Coronary artery (tissue), 2 donors: ENCODE measurements around the gene ST8SIA6.

Experiments
- DNase-seq: peaks from one replicate; pipeline ENCODE4 v3.0.0-alpha.2; 2017; ENCODE audit warnings: low spot score
- H3K27ac ChIP-seq, 2 donors: fragments of 200-600 bp; sonication (generic); one replicate each; pipeline ENCODE4 v1.5.1; 2016 to 2019
- H3K4me3 ChIP-seq: fragments of 200-600 bp; sonication (generic); 2 replicates; pipeline ENCODE4 v1.5.1; 2016; ENCODE audit warnings: mild to moderate bottlenecking, moderate library complexity
- TF ChIP-seq, protein P1 (sequence below): fragments of 200-600 bp; sonication (generic); IDR thresholded peaks from one replicate; pipeline ENCODE4 v1.5.1; 2019; ENCODE audit warnings: antibody characterized with exemption

ST8SIA6 gene

DNA sequence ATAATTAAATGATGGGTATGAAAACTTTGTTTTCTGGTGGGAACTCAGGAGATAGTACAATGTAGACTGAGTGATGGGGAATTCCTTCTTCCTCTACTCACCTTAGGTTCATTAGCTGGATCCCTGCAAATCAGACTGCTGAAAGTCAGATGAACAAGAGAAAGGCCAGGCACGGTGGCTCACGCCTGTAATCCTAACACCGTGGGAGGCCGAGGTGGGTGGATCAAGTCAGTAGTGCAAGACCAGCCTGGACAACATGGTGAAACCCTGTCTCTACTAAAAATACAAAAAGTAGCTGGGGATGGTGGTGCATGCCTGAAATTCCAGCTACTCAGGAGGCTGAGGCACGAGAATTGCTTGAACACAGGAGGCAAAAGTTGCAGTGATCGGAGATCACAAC, 28.7 kb upstream of the ST8SIA6 start:
- TF ChIP-seq, protein P1, sequence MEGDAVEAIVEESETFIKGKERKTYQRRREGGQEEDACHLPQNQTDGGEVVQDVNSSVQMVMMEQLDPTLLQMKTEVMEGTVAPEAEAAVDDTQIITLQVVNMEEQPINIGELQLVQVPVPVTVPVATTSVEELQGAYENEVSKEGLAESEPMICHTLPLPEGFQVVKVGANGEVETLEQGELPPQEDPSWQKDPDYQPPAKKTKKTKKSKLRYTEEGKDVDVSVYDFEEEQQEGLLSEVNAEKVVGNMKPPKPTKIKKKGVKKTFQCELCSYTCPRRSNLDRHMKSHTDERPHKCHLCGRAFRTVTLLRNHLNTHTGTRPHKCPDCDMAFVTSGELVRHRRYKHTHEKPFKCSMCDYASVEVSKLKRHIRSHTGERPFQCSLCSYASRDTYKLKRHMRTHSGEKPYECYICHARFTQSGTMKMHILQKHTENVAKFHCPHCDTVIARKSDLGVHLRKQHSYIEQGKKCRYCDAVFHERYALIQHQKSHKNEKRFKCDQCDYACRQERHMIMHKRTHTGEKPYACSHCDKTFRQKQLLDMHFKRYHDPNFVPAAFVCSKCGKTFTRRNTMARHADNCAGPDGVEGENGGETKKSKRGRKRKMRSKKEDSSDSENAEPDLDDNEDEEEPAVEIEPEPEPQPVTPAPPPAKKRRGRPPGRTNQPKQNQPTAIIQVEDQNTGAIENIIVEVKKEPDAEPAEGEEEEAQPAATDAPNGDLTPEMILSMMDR = no peak
- no peak overlapping the region for H3K4me3 ChIP-seq
- no peak for DNase-seq
- H3K27ac ChIP-seq = no peak overlapping the region

DNA sequence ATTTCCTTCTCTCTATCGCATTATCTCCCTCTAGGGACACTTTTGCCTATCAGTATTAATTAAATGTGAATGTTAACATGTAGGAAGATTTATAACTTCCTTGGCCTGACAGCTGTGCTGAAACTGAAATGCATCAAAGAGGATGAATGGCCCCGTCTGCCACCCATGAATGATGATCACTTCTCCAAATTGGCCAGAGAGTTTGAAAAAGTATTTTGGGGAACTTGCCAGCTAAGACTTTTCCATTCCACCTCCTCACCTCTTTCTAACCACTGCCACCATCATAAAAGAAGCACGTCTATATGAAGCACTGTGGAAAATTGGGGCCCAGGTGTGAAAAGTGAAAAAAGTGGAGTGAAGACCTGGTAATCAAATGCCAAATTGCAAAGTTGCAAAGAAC, 25.4 kb upstream of the ST8SIA6 start:
- no peak overlapping the region for H3K27ac ChIP-seq
- TF ChIP-seq, protein P1 = no peak
- H3K4me3 ChIP-seq = no peak overlapping the region
- DNase-seq = no peak

DNA sequence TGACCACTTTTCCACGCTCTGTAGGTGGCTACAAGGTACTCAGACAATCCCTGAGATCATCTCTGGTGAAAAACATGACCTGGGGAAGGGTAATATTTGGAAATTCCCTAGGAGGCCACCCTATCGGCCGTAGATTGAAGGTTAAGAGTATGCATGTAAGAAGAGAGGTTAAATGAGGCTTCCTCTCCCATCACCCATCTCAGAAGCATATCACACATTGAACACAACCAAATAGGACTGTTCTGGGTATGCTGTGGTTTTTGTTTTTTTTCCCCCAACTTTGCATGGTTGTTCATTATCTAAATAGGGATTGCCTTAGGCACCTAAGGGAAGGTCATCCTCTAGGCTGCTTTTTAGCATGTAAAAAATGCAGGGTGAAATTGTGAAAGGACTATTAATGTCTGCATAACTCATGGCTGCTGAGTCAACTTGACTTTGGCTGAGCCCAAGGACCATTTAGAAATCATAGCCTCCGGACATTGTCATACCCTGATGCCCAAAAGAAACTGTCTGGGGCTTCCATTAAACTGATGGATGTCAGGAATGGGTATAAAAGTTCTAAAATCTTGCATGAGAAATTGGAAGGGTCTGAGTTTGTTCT, 24.7 kb upstream of the ST8SIA6 start:
- no peak overlapping the region for H3K27ac ChIP-seq
- H3K4me3 ChIP-seq = no peak overlapping the region
- DNase-seq = no peak
- TF ChIP-seq, protein P1 = no peak

DNA sequence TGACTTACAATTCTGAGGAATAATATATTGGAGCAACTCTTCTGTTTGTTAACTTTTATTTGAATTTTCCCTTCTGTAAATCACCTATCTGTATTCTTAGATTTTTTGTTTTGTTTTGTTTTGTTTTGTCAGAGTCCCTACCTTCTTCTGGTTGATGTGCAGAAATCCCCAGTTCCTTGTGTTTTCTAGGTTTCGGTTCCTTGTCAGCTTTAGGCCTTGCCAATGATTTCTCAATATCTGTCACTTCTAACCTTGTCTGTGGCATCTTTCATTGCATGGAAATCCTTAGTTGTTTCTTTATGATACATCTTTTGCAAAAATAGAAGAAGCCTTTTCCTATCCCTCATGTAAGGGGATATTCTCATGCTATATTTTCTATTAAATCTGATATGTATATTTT, 21.7 kb upstream of the ST8SIA6 start:
- TF ChIP-seq, protein P1 = no peak
- Histone ChIP-seq H3K4me3 (no peak overlapping the region), H3K27ac (no peak overlapping the region)
- no peak for DNase-seq

DNA sequence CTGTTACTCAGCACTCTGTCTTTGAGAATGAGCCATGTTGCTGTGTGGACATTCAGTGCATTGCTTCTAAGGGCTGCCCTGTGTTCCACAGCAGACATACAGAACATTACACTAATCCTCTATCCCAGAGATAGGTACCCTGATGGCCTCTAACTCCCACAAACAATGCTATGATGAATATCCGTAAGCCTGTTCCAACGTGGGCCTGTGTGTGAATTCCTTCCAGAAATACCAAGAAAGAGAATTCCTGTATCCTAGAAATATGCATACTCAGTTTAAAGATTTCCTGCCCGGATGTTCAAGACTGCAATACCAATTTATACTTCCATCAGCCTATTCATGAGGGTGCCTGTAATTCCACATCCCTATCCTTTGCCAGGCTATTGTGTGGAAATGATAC, 21.3 kb upstream of the ST8SIA6 start:
- DNase-seq = no peak
- Histone ChIP-seq H3K4me3 (no peak overlapping the region), H3K27ac (no peak overlapping the region)
- TF ChIP-seq, protein P1 = no peak

DNA sequence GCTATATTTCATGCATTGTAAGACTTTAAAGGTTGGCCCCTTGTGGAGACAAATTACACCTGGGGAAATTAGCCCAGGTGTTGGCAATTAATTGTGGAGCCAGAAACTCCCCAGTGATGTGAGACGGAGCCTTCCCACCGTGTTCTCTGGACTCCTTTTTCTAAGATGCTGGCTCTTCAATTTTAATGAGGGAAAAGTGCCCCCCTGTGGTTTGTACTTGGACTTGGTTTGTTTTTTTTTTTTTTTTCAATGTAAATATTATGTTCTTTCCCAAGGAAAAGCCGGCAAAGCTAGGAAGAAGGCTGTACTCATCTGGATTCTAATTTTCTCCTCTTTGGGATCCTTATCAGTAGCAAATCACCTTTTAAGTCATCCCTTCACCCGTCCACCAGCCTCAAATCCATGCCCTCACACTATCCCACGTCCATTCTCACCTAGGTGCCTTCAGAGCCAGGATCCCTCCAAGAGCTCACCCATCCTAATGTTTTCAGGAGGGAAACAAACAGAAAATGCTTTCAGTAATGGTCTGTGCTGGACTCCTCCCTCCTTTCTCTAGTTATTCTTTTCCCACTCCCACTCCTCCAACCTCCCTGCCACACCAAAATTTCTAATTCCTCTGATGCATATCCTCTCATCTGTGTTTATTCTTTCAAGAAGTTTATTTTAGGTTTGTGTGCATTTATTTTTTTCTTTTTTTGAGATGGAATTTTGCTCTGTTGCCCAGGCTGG, 20.4 kb upstream of the ST8SIA6 start:
- TF ChIP-seq, protein P1 = no peak
- no peak overlapping the region for H3K4me3 ChIP-seq
- DNase-seq = no peak
- no peak overlapping the region for H3K27ac ChIP-seq
